GM19328 (cell line): ENCODE results near the gene SF3B2.

ENCODE experiments used
- ATAC-seq: cut with Tn5 transposase; IDR thresholded peaks from one replicate; pipeline ENCODE4 v1.9.1; 2021; ENCODE audit warnings: mild to moderate bottlenecking, moderate library complexity; ENCODE audit not compliant: unreplicated experiment

The SF3B2 gene

GRCh38 chr11:66048547-66049323 is 3.4 kb upstream of the SF3B2 start, which contains the start of gene GAL3ST3:
TSS of gene GAL3ST3 (minus strand) at chr11:66049161. CDS start at chr11:66045415, 3,746 bp downstream.
- no peak for ATAC-seq

GRCh38 chr11:66050581-66051231 is 1.5 kb upstream of the SF3B2 start:
- ATAC-seq: no peak

- ATAC-seq: no peak
These were observed 796 bp upstream of the SF3B2 start for GRCh38 chr11:66051371-66051765.

GRCh38 chr11:66052664-66052982 is 459 bp downstream of the SF3B2 start:
- no peak for ATAC-seq

- ATAC-seq: no peak
These were observed 2.9 kb downstream of the SF3B2 start for GRCh38 chr11:66055021-66055420.

GRCh38 chr11:66056501-66056900 is 4.3 kb downstream of the SF3B2 start:
- ATAC-seq: no peak

- ATAC-seq: no peak
These were observed 8.0 kb downstream of the SF3B2 start for GRCh38 chr11:66059966-66060680.

- ATAC-seq: no peak
These were observed 9.1 kb downstream of the SF3B2 start for GRCh38 chr11:66061268-66061667.

- ATAC-seq: no peak
These were observed 10.2 kb downstream of the SF3B2 start for GRCh38 chr11:66062408-66062807.

GRCh38 chr11:66063900-66064299 is 11.7 kb downstream of the SF3B2 start:
- no peak for ATAC-seq

- no peak for ATAC-seq
These were observed 12.4 kb downstream of the SF3B2 start for GRCh38 chr11:66064571-66064970.

GRCh38 chr11:66066751-66067150 is 14.6 kb downstream of the SF3B2 start:
- no peak for ATAC-seq

- no peak for ATAC-seq
These were observed 15.5 kb downstream of the SF3B2 start for GRCh38 chr11:66067640-66068039.

- ATAC-seq: no peak
These were observed 16.1 kb downstream of the SF3B2 start for GRCh38 chr11:66068154-66068821.

GRCh38 chr11:66068923-66069714 is 17.0 kb downstream of the SF3B2 start:
- no peak for ATAC-seq

- peak; percentile 62 for ATAC-seq
These were observed 17.8 kb downstream of the SF3B2 start, which contains the start of gene PACS1 for GRCh38 chr11:66069715-66070603. TSS of gene PACS1 (plus strand) at chr11:66070272. CDS start at chr11:66070487, 215 bp downstream.

- no peak for ATAC-seq
These were observed 18.6 kb downstream of the SF3B2 start for GRCh38 chr11:66070604-66071380.

GRCh38 chr11:66071381-66071801 is 19.2 kb downstream of the SF3B2 start:
- ATAC-seq: no peak

GRCh38 chr11:66072081-66072480 is 19.9 kb downstream of the SF3B2 start:
- no peak for ATAC-seq
